Limb (tissue), 2 donors: ENCODE data around the gene LRRC8E.
A peak's percentile ranks its signal among the peaks of the same experiment; 100 is the strongest.

Experiments
- DNase-seq, 2 donors: peaks; one replicate each; pipeline ENCODE4 v3.0.0-alpha.2; 2016; ENCODE audit errors: extremely low spot score in 2 of 2

LRRC8E gene

GRCh38 chr19:7888145-7888825, at the start of gene LRRC8E:
TSS of gene LRRC8E (plus strand) at chr19:7888510. CDS start at chr19:7895604, 7,094 bp downstream.
- peak in 1 of 2 donors; percentile 57 for DNase-seq

- no peak for DNase-seq
Observed at GRCh38 chr19:7839476-7839875, 48.8 kb upstream of the LRRC8E start.

GRCh38 chr19:7840629-7841028, 47.7 kb upstream of the LRRC8E start:
- no peak for DNase-seq

- no peak for DNase-seq
Observed at GRCh38 chr19:7841751-7842660, 46.3 kb upstream of the LRRC8E start.

GRCh38 chr19:7842661-7843294, 45.5 kb upstream of the LRRC8E start:
- DNase-seq = no peak

GRCh38 chr19:7843521-7843920, 44.8 kb upstream of the LRRC8E start:
- DNase-seq = no peak

GRCh38 chr19:7844405-7844804, 43.9 kb upstream of the LRRC8E start:
- no peak for DNase-seq

- no peak for DNase-seq
Observed at GRCh38 chr19:7844951-7845350, 43.4 kb upstream of the LRRC8E start.

- DNase-seq = no peak
Observed at GRCh38 chr19:7845390-7846154, 42.7 kb upstream of the LRRC8E start.

GRCh38 chr19:7846155-7846646, 42.1 kb upstream of the LRRC8E start:
- no peak for DNase-seq

- DNase-seq = no peak
Observed at GRCh38 chr19:7847664-7848063, 40.6 kb upstream of the LRRC8E start.

GRCh38 chr19:7848779-7849457, 39.4 kb upstream of the LRRC8E start:
- no peak for DNase-seq

GRCh38 chr19:7849631-7849999, 38.7 kb upstream of the LRRC8E start:
- no peak for DNase-seq

- DNase-seq = peak in 1 of 2 donors; percentile 52
Observed at GRCh38 chr19:7850000-7850813, 38.1 kb upstream of the LRRC8E start.

- DNase-seq = no peak
Observed at GRCh38 chr19:7850945-7851622, 37.2 kb upstream of the LRRC8E start.

- peak in 1 of 2 donors; percentile 47 for DNase-seq
Observed at GRCh38 chr19:7851623-7852500, 36.4 kb upstream of the LRRC8E start.

- DNase-seq = peak in 1 of 2 donors; percentile 84
Observed at GRCh38 chr19:7852851-7853769, 35.2 kb upstream of the LRRC8E start.
